Measurements from ENCODE around the gene CELF1. TPM values are rescaled to one million over a fixed set of nuclear protein-coding genes. Genes with fewer than 3 reads are reported as not detected.
A peak's percentile ranks its signal among the peaks of the same experiment; 100 is the strongest.

The CELF1 gene
- total and polyA plus RNA-seq, 9 of the 15 experiments (the other 6 are each of a cell fraction or from before 2014, with no cell fraction given): 11.3 to 142 (median 77.4) TPM

DNA sequence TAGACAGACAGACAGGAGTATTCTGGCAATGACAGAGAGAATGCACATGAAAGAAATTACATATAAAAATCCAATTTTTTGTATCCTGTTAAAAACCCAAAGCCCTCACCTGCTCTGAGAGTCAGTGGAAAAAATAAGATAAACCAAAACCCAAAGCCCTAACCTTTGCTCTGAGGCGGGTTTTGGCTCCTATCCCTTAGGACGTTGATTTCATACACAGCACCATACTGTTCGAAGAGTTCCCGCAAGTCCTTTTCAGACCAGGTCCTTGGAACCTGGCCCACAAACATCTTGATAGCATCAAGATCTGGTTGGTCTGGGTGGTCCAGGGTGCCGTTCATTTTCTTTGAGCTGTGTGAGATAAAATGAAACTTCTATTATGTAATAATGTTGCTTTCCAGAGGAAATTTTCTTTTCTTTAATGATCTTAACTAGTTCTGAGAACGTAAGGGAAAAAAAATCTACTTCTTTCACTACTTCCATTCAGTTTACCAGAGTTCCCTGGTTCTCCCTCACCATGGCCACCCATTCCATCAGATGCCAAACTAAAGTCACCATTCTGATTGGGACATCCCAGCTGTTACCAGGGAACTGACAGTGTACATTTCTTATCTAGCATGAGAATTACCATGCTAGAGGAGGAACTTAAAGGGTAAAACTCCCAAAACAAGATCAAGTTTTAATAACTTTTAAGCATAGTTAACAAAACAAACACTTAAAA is 64.1 kb downstream of the CELF1 start:
- in situ Hi-C loops (cut with MboI) (no loop called here), intact Hi-C loops (cut with micrococcal nuclease) (loop anchor here (10.0 kb wide), 1 partner anchor 126 kb away; no protein-coding TSS in a partner anchor)
- Histone ChIP-seq H3K9ac (ENCODE audit: insufficient read depth in 1 of 2, low read depth in 2 of 2, low read length in 2 of 2) (no peak overlapping the region), H4K20me1 (replicated peaks; ENCODE audit: control insufficient read depth, insufficient read depth, low read length) (no peaks in the 10 kb centered on the region), H3K27me3 (ENCODE audit: control insufficient read depth in 2 of 2, insufficient read depth in 2 of 2, low read length in 2 of 2) (no peaks in the 10 kb centered on the region), H3K36me3 (ENCODE audit: control insufficient read depth, insufficient read depth, low read length) (peaks cover 70% of the 10 kb centered on the region), H3K4me2 (ENCODE audit: insufficient read depth, low read length) (no peak overlapping the region), H3K79me2 (ENCODE audit: control insufficient read depth, insufficient read depth, low read length) (peaks cover 49% of the 10 kb centered on the region), H3K4me1 (replicated peaks in 1 of 2; ENCODE audit: control insufficient read depth in 2 of 2, insufficient read depth in 2 of 2, low read length in 2 of 2) (peaks cover 0 to 13% of the 10 kb centered on the region in 2 experiments; a peak in 2 of 5 replicates), H3K27ac (ENCODE audit: extremely low read depth, low read depth, low read length) (peak overlapping the region; percentile 42; the same call in 1 of the 3 replicates), H3K9me3 (replicated peaks; ENCODE audit: control insufficient read depth, insufficient read depth, low read depth, low read length) (no peaks in the 10 kb centered on the region), H3K4me3 (no peak overlapping the region), H2AFZ (ENCODE audit: low read depth, low read length) (no peak overlapping the region), H3K9me1 (ENCODE audit: control insufficient read depth, insufficient read depth, low read length) (no peaks in the 10 kb centered on the region)
- FAIRE-seq: no peak
- peak; percentile 39 for ATAC-seq
- POLR2A ChIA-PET: interaction anchor here (1.7 to 2.9 kb wide), 3 partner anchors 10 to 11 kb away, joined by 4 to 14 read pairs (median 5); no protein-coding TSS in a partner anchor
- CTCF ChIA-PET (ENCODE audit: low intra/inter-chr PET ratio): no interaction called here
- no peak for DNase-seq (ENCODE audit: extremely low read depth in 1 of 4, low spot score in 3 of 4)
- TF ChIP-seq ZNF445 (CRISPR knock-in tag; IDR thresholded peaks at IDR 0.05; ENCODE audit: low read depth) (no peak), ELF1 (tag; IDR thresholded peaks at IDR 0.05) (0 out of 2 replicates have a peak, but pooled peaks have one; percentile 13)
- no TSS peak for BruUV-seq (replicated peaks)
- WGBS (ENCODE audit: insufficient coverage, low coverage, missing lambda C conversion rate): 63% methylated on average over 6 of the region's 6 CpGs

DNA sequence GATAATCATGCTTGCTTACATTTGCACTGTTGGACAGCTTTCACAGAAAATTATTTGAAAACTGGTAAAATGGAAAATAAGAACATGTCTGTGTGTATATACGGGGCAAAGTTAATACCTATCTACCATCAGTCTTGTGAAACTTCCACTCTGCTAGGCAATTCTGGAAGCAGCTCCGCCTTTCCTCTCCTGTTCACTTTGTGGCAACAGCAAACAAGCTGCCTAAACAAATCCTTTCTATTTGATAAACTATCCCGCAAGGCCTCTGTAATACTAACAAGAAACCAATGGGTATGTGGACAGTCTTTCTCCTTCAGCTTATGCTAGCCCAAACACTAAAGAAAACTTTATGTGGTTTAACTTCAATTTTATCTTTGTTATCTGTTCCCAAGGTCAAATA is 64.8 kb downstream of the CELF1 start:
- Histone ChIP-seq H3K36me3 (ENCODE audit: control insufficient read depth, insufficient read depth, low read length) (peaks cover 72% of the 10 kb centered on the region), H3K9me1 (ENCODE audit: control insufficient read depth, insufficient read depth, low read length) (no peaks in the 10 kb centered on the region), H3K4me2 (ENCODE audit: insufficient read depth, low read length) (no peak overlapping the region), H3K9me3 (replicated peaks; ENCODE audit: control insufficient read depth, insufficient read depth, low read depth, low read length) (no peaks in the 10 kb centered on the region), H2AFZ (ENCODE audit: low read depth, low read length) (no peak overlapping the region), H3K79me2 (ENCODE audit: control insufficient read depth, insufficient read depth, low read length) (peaks cover 44% of the 10 kb centered on the region), H4K20me1 (replicated peaks; ENCODE audit: control insufficient read depth, insufficient read depth, low read length) (no peaks in the 10 kb centered on the region), H3K27me3 (ENCODE audit: control insufficient read depth in 2 of 2, insufficient read depth in 2 of 2, low read length in 2 of 2) (no peaks in the 10 kb centered on the region), H3K9ac (ENCODE audit: insufficient read depth in 1 of 2, low read depth in 2 of 2, low read length in 2 of 2) (no peak overlapping the region), H3K27ac (ENCODE audit: extremely low read depth, low read depth, low read length) (peak overlapping the region; percentile 41; the same call in 1 of the 3 replicates), H3K4me3 (no peak overlapping the region), H3K4me1 (replicated peaks in 1 of 2; ENCODE audit: control insufficient read depth in 2 of 2, insufficient read depth in 2 of 2, low read length in 2 of 2) (peaks cover 0 to 13% of the 10 kb centered on the region in 2 experiments; a peak in 2 of 5 replicates)
- CTCF ChIA-PET (ENCODE audit: low intra/inter-chr PET ratio): no interaction called here
- FAIRE-seq: no peak
- no peak for ATAC-seq
- in situ Hi-C loops (cut with MboI): no loop called here
- no peak for TF ChIP-seq FIP1L1 (IDR thresholded peaks at IDR 0.05; ENCODE audit: low read depth, low read length, poor library complexity, severe bottlenecking)
- TF ChIP-seq, protein P1, sequence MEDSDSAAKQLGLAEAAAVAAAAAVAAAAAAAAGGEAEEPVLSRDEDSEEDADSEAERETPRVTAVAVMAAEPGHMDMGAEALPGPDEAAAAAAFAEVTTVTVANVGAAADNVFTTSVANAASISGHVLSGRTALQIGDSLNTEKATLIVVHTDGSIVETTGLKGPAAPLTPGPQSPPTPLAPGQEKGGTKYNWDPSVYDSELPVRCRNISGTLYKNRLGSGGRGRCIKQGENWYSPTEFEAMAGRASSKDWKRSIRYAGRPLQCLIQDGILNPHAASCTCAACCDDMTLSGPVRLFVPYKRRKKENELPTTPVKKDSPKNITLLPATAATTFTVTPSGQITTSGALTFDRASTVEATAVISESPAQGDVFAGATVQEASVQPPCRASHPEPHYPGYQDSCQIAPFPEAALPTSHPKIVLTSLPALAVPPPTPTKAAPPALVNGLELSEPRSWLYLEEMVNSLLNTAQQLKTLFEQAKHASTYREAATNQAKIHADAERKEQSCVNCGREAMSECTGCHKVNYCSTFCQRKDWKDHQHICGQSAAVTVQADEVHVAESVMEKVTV (CRISPR knock-in tag; IDR thresholded peaks at IDR 0.05): no peak
- TF ChIP-seq, protein P2, sequence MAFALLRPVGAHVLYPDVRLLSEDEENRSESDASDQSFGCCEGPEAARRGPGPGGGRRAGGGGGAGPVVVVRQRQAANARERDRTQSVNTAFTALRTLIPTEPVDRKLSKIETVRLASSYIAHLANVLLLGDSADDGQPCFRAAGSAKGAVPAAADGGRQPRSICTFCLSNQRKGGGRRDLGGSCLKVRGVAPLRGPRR (CRISPR knock-in tag; IDR thresholded peaks at IDR 0.05): no peak
- no peak for TF ChIP-seq ZNF239 (CRISPR knock-in tag; IDR thresholded peaks at IDR 0.05)
- TF ChIP-seq, protein P3, sequence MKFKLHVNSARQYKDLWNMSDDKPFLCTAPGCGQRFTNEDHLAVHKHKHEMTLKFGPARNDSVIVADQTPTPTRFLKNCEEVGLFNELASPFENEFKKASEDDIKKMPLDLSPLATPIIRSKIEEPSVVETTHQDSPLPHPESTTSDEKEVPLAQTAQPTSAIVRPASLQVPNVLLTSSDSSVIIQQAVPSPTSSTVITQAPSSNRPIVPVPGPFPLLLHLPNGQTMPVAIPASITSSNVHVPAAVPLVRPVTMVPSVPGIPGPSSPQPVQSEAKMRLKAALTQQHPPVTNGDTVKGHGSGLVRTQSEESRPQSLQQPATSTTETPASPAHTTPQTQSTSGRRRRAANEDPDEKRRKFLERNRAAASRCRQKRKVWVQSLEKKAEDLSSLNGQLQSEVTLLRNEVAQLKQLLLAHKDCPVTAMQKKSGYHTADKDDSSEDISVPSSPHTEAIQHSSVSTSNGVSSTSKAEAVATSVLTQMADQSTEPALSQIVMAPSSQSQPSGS (CRISPR knock-in tag; IDR thresholded peaks at IDR 0.05): no peak
- 91% methylated on average over 3 of the region's 3 CpGs for WGBS (ENCODE audit: insufficient coverage, low coverage, missing lambda C conversion rate)
- intact Hi-C loops (cut with micrococcal nuclease): loop anchor here (10.0 kb wide), 1 partner anchor 127 kb away; no protein-coding TSS in a partner anchor
- DNase-seq (ENCODE audit: extremely low read depth in 1 of 4, low spot score in 3 of 4): no peak
- BruUV-seq (replicated peaks): no TSS peak
- POLR2A ChIA-PET: interaction anchor here (1.9 kb wide), 2 partner anchors 9 to 10 kb away, joined by 5 to 7 read pairs; no protein-coding TSS in a partner anchor
